Spleen (tissue), 11 donors: ENCODE measurements around the gene AKT3. TPM values are rescaled to one million over a fixed set of nuclear protein-coding genes. Genes with fewer than 3 reads are reported as not detected.

Experiments
- DNase-seq: peaks from one replicate; pipeline ENCODE4 v3.0.0-alpha.2; 2020
- H3K27ac ChIP-seq, 8 donors: fragments of 200-600 bp; sonication (generic) in 7 of 8; 1 replicate in 4 of 8; 2 replicates in 4 of 8; pipeline versions ENCODE4 v1.5.0 to v1.8.0; 2016 to 2021; ENCODE audit warnings: inconsistent platforms in 4 of 8, mild to moderate bottlenecking in 4 of 8, moderate library complexity in 1 of 8
- H3K27me3 ChIP-seq, 7 donors: fragments of 200-600 bp; sonication (generic) in 6 of 7; replicated peaks in 1 of 7; 1 replicate in 4 of 7; 2 replicates in 3 of 7; pipeline versions ENCODE4 v1.5.0 to v1.8.0; 2016 to 2021; ENCODE audit warnings: inconsistent platforms in 3 of 7, mild to moderate bottlenecking in 1 of 7
- H3K36me3 ChIP-seq, 6 donors: fragments of 200-600 bp; sonication (generic) in 5 of 6; 1 replicate in 4 of 6; 2 replicates in 2 of 6; pipeline versions ENCODE4 v1.5.0 to v1.8.0; 2016 to 2021; ENCODE audit warnings: inconsistent platforms in 2 of 6
- H3K4me1 ChIP-seq, 6 donors: fragments of 200-600 bp; sonication (generic) in 5 of 6; 1 replicate in 3 of 6; 2 replicates in 3 of 6; pipeline versions ENCODE4 v1.5.0 to v1.8.0; 2016 to 2021; ENCODE audit warnings: inconsistent platforms in 3 of 6
- H3K4me3 ChIP-seq, 8 donors: fragments of 200-600 bp; sonication (generic) in 7 of 8; 1 replicate in 4 of 8; 2 replicates in 4 of 8; pipeline versions ENCODE4 v1.5.0 to v1.8.0; 2016 to 2021; ENCODE audit warnings: inconsistent platforms in 4 of 8, mild to moderate bottlenecking in 4 of 8, moderate library complexity in 2 of 8
- H3K9me3 ChIP-seq, 8 donors: fragments of 200-600 bp; sonication (generic) in 7 of 8; 1 replicate in 4 of 8; 2 replicates in 4 of 8; pipeline versions ENCODE4 v1.5.0 to v1.8.0; 2016 to 2021; ENCODE audit warnings: inconsistent platforms in 4 of 8
- CTCF ChIP-seq, 11 experiments: fragments of 200-600 bp in 7 of 11; fragments of 450-650 bp in 4 of 11; sonication (generic) in 4 of 11; IDR thresholded peaks in 8 of 11; conservative IDR thresholded peaks in 3 of 11; 1 replicate in 7 of 11; 2 replicates in 4 of 11; pipeline versions ENCODE4 v1.4.0 to v1.8.0; 2016 to 2021; ENCODE audit warnings: antibody characterized with exemption in 11 of 11, inconsistent platforms in 4 of 11, mild to moderate bottlenecking in 1 of 11
- POLR2A ChIP-seq, 3 donors: fragments of 450-650 bp; IDR thresholded peaks; one replicate each; pipeline ENCODE4 v1.5.1; 2017; ENCODE audit warnings: antibody characterized with exemption in 3 of 3, mild to moderate bottlenecking in 1 of 3
- POLR2AphosphoS5 ChIP-seq, 3 donors: sonication (generic); formaldehyde crosslinking; IDR thresholded peaks; one replicate each; pipeline ENCODE4 v1.5.1; 2017; ENCODE audit warnings: antibody characterized with exemption in 3 of 3
- WGBS, 5 donors: extraction: QIAGEN DNeasy Blood & Tissue Kit in 3 of 5; methylation state at CpG; one replicate each; pipeline versions ENCODE4 v1.1.5 to v1.1.7; 2013 to 2018; 5-methylcytosine and 5-hydroxymethylcytosine counted together
- intact Hi-C: fragments of 100-400 bp; cut with DNase I; formaldehyde crosslinking; loops from one replicate; pipeline ENCODE4 v1.15.0; 2023; ENCODE audit warnings: low total_unique reads
- polyA plus RNA-seq, 3 donors: library from polyadenylated mRNA; stranded (reverse); fragments of 200-250 nt; gene quantifications; one replicate each; pipeline ENCODE4 v1.2.1, GENCODE V29; 2013
- total RNA-seq, 7 donors: library from RNA; depleted of rRNA in 3 of 7; stranded (reverse); fragments of >200 nt in 3 of 7; fragmentation: NEBNext Ultra II Directional in 4 of 7; extraction: Animal tissue kit (Norgen Biotek cat#: 25700) in 4 of 7; gene quantifications; one replicate each; pipeline versions ENCODE4 v1.1.0 to v1.2.1, GENCODE V29; 2016 to 2021
- donor health status: healthy with polysubstance abuse.
- donor health status: DM: no; HTN: no; CAD: no; lungs with moderate emphysema.
- donor health status: DM: no; HTN: no; CAD: no.
- donor health status: Bipolar disorder and iron deficiency.
- donor health status: healthy.
- donor health status: DM: no; HTN: no; CAD: no.
- donor health status: DM: yes; HTN: yes; CAD: no.

AKT3 gene
- total and polyA plus RNA-seq, 10 donors: 4.3 to 91.3 (median 46.4) TPM

- Histone ChIP-seq H3K27ac (no peak overlapping the region), H3K4me3 (no peak overlapping the region), H3K27me3 (no peaks in the 10 kb centered on the region), H3K9me3 (no peaks in the 10 kb centered on the region), H3K4me1 (peaks cover 0 to 17% (median 5%) of the 10 kb centered on the region in 6 donors), H3K36me3 (peaks cover 0 to 34% (median 8%) of the 10 kb centered on the region in 6 donors)
- intact Hi-C loops: no loop called here
- no peak for DNase-seq
- WGBS, 5 donors: 82 to 90% (median 89%) methylated on average over 8 of the region's 8 CpGs
- TF ChIP-seq POLR2A (IDR thresholded peaks at IDR 0.05): no peak
- peak in 1 of 3 donors; percentile 10 for TF ChIP-seq POLR2AphosphoS5 (IDR thresholded peaks at IDR 0.05)
Measured at GRCh38 chr1:243490748-243491686, 359.0 kb downstream of the AKT3 start.

- no peak overlapping the region for H3K4me3 ChIP-seq
- intact Hi-C loops: no loop called here
- H3K27ac ChIP-seq: no peak overlapping the region
- H3K36me3 ChIP-seq: peaks cover 0 to 28% (median 8%) of the 10 kb centered on the region in 6 donors
- H3K4me1 ChIP-seq: peaks cover 0 to 6% (median under 1%) of the 10 kb centered on the region in 6 donors
- no peaks in the 10 kb centered on the region for H3K27me3 ChIP-seq
- DNase-seq: no peak
- WGBS, 5 donors: 89 to 96% (median 92%) methylated on average over 21 of the region's 21 CpGs
- no peak for TF ChIP-seq POLR2A (IDR thresholded peaks at IDR 0.05)
- H3K9me3 ChIP-seq: no peaks in the 10 kb centered on the region
Measured at GRCh38 chr1:243489681-243490546, 360.1 kb downstream of the AKT3 start.

DNA sequence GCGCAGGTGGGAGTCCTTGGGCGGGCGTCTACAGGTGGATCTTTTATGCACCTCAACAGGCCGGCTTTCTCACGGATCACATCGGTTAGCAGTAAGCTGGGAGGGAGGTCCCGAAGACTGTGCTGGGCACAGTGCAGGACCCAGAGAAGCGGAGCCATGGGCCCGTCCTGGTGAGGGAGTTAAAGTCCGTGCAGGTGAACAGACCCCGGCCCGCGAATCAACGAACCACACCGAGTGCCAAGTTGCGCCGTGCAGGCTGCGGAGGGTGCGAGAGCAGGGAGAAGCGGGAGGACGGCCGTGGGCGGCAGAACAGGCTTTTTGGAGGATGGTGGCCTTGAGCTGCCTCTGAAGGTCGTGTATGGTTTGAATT is 360.9 kb downstream of the AKT3 start:
- intact Hi-C loops: no loop called here
- WGBS, 5 donors: 87 to 96% (median 94%) methylated on average over 17 to 24 of the region's 24 CpGs
- no peak for DNase-seq
- H3K27ac ChIP-seq: no peak overlapping the region
- no peaks in the 10 kb centered on the region for H3K27me3 ChIP-seq
- no peak for TF ChIP-seq POLR2A (IDR thresholded peaks at IDR 0.05)
- TF ChIP-seq POLR2AphosphoS5 (IDR thresholded peaks at IDR 0.05): peak in 1 of 3 donors; percentile 44
- H3K4me1 ChIP-seq: no peaks in the 10 kb centered on the region
- peaks cover 0 to 28% (median 8%) of the 10 kb centered on the region in 6 donors for H3K36me3 ChIP-seq
- H3K4me3 ChIP-seq: no peak overlapping the region
- no peaks in the 10 kb centered on the region for H3K9me3 ChIP-seq

DNA sequence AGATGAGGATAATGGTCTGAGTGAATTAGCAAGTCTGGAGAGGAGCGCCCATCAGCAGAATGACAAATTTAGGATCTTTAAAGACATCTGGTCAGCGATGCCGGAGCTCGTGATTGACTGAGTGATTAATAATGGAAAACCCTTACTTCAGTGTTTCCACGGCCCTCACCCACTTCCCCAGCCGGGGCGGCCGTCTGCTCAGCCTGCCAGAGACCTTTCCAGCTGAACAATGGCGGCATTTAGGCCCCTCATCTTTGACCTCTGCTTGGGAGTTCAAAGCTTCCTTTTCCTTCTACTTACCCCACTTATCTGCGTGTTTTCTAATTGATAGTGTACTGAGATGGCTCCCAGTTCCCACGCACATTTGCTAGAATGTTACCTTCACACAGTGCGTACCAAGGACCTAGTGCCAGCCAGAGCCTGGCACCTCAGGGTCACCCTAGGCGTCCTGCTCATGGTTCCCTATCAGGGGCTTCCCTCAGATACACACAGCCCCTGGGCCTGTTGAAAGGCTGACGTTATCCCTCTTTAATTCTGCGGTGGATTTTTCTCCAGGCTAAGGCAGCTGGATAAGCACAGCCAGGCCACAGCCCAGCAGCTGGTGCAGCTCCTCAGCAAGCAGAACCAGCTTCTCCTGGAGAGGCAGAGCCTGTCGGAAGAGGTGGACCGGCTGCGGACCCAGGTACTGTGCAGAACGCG is 361.4 kb downstream of the AKT3 start:
- H3K36me3 ChIP-seq: peaks cover 0 to 28% (median 8%) of the 10 kb centered on the region in 6 donors
- DNase-seq: no peak
- peaks cover 0 to 2% (median under 1%) of the 10 kb centered on the region in 6 donors for H3K4me1 ChIP-seq
- no peaks in the 10 kb centered on the region for H3K27me3 ChIP-seq
- 90 to 95% (median 92%) methylated on average over 15 to 20 of the region's 20 CpGs for WGBS, 5 donors
- H3K9me3 ChIP-seq: no peaks in the 10 kb centered on the region
- H3K4me3 ChIP-seq: no peak overlapping the region
- TF ChIP-seq POLR2AphosphoS5 (IDR thresholded peaks at IDR 0.05) (no peak), POLR2A (IDR thresholded peaks at IDR 0.05) (no peak), CTCF (IDR thresholded peaks at IDR 0.05 in 8 of 11, conservative IDR thresholded peaks at IDR 0.05 in 3 of 11) (no peak)
- no peak overlapping the region for H3K27ac ChIP-seq
- intact Hi-C loops: no loop called here

- no peak for TF ChIP-seq CTCF (IDR thresholded peaks at IDR 0.05 in 8 of 11, conservative IDR thresholded peaks at IDR 0.05 in 3 of 11)
- no peak for TF ChIP-seq POLR2A (IDR thresholded peaks at IDR 0.05)
- peak in 1 of 3 donors; percentile 12 for TF ChIP-seq POLR2AphosphoS5 (IDR thresholded peaks at IDR 0.05)
- Histone ChIP-seq H3K4me1 (peaks cover 0 to 10% (median 7%) of the 10 kb centered on the region in 6 donors), H3K4me3 (no peak overlapping the region), H3K9me3 (no peaks in the 10 kb centered on the region), H3K27me3 (peaks cover 0 to 7% (median 0%) of the 10 kb centered on the region in 7 donors), H3K36me3 (peaks cover 0 to 28% (median 8%) of the 10 kb centered on the region in 6 donors), H3K27ac (no peak overlapping the region)
- no peak for DNase-seq
- 88 to 94% (median 92%) methylated on average over 11 to 40 of the region's 40 CpGs for WGBS, 5 donors
- intact Hi-C loops: no loop called here
Measured at GRCh38 chr1:243487649-243488227, 362.3 kb downstream of the AKT3 start.
